ENCODE results near the gene CKS1B. TPM values are rescaled to one million over a fixed set of nuclear protein-coding genes. Genes with fewer than 3 reads are reported as not detected.

The CKS1B gene
- total and polyA plus RNA-seq, 9 of the 15 experiments (the other 6 are each of a cell fraction or from before 2014, with no cell fraction given) = 215 to 1,103 (median 460) TPM

DNA sequence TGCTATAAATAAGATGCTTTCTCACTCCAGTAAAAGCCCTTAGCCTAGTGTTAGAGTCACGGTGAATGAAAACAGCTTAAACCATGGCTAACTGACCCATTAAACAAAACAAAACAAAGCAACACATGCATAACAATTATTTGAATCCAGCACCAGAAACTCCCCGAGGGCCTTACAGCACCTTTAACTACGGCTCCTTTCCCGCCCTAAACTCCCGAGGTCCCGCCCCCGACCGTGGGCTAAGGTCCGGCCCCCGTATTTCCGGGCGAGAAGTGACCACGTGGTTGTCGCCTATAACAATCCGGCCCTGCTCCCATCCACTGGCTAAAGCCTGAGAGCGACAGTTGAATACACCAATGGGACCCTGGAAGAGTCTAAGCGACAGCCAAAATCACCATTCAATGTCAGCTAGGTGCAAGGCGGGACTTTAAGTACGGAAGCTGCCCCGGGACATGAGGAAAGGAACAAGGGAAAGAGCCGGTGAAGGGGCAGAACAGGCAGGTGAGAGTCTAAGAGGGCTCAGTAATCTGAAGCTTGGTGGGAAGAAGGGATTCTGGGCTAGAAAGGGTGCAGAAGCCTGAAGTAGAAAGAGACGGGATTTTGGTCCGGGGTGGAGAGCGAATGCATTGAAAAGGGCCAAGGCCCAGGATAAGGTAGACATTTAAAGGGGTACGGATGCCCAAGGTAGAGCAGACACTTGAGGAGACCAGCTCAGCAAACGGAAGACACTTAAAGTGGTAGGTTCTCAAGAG is 8.6 kb downstream of the CKS1B start, which contains the start of gene FLAD1 (continued):
- no peak for TF ChIP-seq ZNF324 (CRISPR knock-in tag; IDR thresholded peaks at IDR 0.05)
- TF ChIP-seq ZNF41 (CRISPR knock-in tag; conservative IDR thresholded peaks at IDR 0.05) = 0 out of 2 replicates have a peak, but pooled peaks have one; percentile 25
- TF ChIP-seq GTF3C2 (IDR thresholded peaks at IDR 0.05; ENCODE audit: borderline replicate concordance, extremely low read depth, insufficient read length) = no peak
- peak in 1 of 2 experiments; percentile 37; a peak in 1 of 4 replicates for TF ChIP-seq ZNF318 (IDR thresholded peaks at IDR 0.05; ENCODE audit: borderline replicate concordance in 1 of 2, low read depth in 1 of 2)
- peak; percentile 76 for TF ChIP-seq FOXM1 (IDR thresholded peaks at IDR 0.05; ENCODE audit: low read depth)
- no peak for TF ChIP-seq FOXM1 (CRISPR knock-in tag; IDR thresholded peaks at IDR 0.05; ENCODE audit: low read depth)
- TF ChIP-seq, protein P1, sequence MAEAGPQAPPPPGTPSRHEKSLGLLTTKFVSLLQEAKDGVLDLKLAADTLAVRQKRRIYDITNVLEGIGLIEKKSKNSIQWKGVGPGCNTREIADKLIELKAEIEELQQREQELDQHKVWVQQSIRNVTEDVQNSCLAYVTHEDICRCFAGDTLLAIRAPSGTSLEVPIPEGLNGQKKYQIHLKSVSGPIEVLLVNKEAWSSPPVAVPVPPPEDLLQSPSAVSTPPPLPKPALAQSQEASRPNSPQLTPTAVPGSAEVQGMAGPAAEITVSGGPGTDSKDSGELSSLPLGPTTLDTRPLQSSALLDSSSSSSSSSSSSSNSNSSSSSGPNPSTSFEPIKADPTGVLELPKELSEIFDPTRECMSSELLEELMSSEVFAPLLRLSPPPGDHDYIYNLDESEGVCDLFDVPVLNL (CRISPR knock-in tag; IDR thresholded peaks at IDR 0.05; ENCODE audit: low read depth) = peak; percentile 85
- TF ChIP-seq, protein P2, sequence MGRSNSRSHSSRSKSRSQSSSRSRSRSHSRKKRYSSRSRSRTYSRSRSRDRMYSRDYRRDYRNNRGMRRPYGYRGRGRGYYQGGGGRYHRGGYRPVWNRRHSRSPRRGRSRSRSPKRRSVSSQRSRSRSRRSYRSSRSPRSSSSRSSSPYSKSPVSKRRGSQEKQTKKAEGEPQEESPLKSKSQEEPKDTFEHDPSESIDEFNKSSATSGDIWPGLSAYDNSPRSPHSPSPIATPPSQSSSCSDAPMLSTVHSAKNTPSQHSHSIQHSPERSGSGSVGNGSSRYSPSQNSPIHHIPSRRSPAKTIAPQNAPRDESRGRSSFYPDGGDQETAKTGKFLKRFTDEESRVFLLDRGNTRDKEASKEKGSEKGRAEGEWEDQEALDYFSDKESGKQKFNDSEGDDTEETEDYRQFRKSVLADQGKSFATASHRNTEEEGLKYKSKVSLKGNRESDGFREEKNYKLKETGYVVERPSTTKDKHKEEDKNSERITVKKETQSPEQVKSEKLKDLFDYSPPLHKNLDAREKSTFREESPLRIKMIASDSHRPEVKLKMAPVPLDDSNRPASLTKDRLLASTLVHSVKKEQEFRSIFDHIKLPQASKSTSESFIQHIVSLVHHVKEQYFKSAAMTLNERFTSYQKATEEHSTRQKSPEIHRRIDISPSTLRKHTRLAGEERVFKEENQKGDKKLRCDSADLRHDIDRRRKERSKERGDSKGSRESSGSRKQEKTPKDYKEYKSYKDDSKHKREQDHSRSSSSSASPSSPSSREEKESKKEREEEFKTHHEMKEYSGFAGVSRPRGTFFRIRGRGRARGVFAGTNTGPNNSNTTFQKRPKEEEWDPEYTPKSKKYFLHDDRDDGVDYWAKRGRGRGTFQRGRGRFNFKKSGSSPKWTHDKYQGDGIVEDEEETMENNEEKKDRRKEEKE (IDR thresholded peaks at IDR 0.05; ENCODE audit: borderline replicate concordance in 1 of 2, control insufficient read depth in 1 of 2, low read depth in 2 of 2, low read length in 1 of 2) = no peak
- TF ChIP-seq TCF7 (IDR thresholded peaks at IDR 0.05; ENCODE audit: borderline replicate concordance) = no peak
